NCI-H2107 treated with DMSO at 0.1 percent for 48 hours (cell line): ENCODE data around the gene TMEM135.
"Not testable (repeated sequence)": the region's sequence is repeated elsewhere in the genome, so short reads cannot be mapped to it uniquely, and the experiment has no call there.

ENCODE experiments used
- DNase-seq: peaks from one replicate; lab custom pipeline; 2025; ENCODE audit not compliant: unreplicated experiment; lab: John Stamatoyannopoulos, UW

The TMEM135 gene

DNA sequence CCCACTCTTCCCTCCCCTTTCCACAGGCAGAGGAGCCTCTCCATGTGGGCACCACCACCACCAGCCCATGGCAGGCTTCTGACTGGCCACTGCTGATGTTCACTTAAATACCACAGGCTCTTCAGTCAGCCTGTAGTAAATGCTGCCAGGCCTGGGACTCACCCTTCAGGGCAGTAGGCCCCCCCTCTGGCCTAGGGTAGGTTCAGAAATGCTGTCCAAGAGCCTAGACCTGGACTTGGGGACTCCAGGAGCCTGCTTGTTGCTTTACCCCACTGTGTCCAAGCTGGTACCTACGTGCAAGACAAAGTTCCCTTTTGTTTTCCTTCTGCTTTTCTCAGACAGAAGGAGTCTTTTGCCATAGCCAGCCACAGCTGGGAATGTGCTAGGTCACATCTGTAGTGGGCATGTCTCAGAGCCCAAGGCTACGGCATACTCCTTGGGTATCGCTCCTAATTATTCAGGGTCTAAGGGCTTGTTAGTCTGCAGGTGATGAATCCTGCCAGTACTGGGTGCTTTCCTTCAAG is 38.6 kb downstream of the TMEM135 start:
- DNase-seq, result no peak

DNA sequence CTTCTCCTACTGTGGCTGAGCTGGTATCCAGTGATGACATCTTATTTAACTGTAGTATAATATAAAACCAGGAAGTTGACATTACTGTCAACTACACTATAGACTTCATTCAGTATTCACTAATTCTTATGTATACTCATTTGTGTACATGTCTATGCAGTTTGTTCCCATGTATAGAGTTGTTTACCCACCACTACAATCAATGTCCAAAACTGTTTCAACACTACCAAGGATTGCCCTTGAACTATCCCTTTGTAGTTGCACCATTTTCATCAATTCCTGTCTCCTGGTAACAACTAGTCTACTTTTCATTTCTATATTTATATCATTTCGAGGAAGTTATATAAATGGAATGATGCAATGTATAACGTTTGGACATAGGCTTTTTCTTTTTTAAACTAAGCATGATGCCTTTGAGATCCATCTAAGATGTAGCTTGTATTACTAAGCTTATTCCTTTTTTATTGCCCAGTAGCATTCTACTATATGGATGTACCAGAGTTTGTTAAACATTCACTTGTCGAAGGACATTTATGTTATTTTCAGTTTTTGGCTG is 39.2 kb downstream of the TMEM135 start:
- no peak for DNase-seq

DNA sequence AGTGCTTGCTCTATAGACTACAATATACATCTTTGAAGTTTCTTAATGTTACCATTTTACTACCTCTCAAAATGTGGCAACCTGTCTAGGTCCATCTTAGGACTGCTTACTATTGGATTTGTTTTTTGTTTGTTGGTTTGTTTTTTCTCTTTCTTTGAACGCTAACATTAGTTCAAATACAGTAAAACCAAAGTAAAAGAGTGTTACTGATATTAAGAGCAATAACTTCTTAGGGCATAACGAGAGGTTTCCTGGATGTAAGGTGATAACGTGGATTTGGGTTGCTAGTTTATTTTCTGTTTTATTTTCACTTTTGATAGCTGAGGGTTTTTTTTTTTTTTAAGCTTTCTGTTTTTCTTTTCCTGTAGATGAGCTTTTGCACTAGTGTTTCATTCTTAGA is 43.6 kb downstream of the TMEM135 start:
- DNase-seq, result no peak

DNA sequence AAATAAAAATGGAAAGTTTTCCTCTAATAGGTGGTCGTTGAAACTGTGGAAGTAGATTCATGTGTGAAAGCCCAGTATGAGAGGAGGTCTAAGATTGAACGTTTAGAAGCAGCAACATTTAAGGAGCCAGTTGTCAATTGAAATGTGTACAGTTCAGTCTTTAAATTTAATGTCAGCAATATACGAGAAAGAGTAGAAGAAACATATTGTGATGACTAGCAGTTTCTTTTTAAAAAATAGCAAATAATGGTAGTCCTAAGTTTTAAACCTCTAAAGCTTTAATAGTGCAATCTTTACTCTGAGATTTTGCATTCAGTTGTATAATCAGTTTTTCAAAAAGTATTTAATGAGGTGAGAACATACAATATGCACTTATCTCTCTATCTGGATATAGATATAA is 44.9 kb downstream of the TMEM135 start:
- no peak for DNase-seq

DNA sequence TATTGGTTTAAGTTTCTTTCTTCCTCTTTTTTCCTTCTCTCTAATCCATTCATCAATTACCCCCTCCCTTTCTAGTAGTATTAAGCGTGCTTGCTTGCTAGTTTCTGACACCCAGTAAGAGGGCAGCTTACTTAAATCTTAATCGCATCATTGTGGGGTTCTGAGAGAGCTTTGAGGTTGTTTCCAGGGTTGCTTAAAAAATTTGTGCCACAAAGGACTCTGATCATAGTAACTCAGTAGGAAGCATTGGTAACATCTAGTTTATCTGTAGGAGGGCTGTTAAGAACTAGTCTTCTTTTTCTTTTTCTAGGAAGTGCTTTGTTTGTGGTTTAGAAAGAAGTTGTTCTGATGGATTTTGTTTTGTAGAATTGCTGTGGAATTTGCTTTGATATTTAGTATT is 45.3 kb downstream of the TMEM135 start:
- DNase-seq, result no peak

DNA sequence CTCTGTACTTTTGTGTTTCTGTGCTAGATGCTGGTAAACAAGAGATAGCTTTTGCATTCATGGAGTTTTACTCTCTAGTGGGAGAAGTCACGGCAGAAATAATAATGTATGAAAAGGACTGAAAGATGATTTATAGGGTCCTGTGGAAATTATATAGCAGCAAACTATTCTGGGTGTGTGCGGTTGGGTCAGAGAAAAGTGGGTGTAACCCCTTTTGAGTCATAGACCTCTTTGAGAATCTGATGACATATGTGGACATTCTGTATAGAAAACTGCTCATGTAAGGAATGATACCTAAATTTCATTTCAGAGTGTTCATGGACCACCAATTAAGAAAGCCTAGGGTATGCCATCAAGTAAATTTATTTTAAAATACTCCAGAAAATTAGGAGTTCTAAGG is 54.4 kb downstream of the TMEM135 start:
- no peak for DNase-seq

DNA sequence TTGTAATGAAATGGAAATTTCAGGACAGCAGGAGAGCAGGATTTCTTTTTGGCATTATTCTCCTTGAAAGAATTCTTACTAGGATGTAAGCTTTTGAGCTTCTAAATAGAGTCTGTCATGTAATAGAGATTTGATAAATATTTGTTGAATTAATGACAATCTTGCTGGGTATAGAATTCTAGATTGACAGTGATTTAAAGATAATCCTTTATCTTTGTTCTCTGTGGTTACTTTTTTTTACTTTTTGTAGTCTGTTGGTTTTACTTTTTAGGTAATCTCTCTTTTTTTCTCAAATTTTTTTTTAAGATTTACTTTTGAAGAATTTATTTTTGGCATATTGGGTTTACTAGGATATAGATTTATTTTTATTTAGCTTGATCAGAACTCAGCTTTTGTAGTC is 54.8 kb downstream of the TMEM135 start:
- no peak for DNase-seq

DNA sequence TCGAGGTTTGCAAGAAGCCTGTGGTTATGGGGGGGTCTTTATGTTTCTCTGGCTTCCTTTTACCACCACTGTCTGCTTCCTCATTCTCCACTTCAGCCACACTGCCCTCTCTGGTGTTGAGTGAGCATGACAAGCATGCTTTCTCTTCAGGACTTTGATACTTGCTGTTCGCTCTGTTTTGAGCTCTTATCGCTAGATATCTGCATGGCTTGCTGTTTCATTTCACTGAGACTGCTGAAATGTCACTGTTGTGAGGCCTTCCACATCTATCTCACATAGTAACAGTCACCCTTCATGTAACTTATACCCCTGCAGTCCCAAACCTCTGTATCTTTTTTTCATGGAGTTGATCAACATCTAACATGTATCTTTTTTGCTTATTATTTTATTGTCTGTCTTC is 59.8 kb downstream of the TMEM135 start:
- DNase-seq, result no peak

DNA sequence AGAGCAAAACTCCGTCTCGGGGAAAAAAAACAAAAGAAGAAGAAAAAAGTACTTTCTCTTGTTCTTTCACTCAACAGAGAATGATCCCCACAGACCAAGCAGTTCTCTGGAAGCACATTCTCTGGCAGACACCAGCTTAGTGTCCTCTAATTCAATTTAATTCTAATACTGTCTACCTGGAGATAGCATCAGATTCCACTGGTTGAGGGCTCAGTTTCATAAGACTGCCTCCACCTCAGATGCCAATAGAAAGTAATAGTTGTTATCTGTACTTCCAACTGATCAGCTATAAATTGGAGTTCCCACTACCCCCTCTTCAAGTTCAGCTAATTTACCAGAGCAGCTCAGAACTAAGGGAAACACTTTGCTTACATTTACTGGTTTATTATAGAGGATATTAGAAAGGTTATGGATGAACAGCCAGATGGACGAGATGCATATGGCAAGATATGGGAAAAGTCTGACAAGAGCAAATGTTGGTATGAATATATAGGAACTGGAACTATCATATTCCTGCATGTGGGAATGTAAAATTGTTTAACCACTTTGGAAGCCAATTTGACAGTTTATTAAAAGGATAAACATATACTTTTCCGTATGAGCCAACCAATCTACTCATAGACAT is 64.3 kb downstream of the TMEM135 start:
- DNase-seq, result no peak

DNA sequence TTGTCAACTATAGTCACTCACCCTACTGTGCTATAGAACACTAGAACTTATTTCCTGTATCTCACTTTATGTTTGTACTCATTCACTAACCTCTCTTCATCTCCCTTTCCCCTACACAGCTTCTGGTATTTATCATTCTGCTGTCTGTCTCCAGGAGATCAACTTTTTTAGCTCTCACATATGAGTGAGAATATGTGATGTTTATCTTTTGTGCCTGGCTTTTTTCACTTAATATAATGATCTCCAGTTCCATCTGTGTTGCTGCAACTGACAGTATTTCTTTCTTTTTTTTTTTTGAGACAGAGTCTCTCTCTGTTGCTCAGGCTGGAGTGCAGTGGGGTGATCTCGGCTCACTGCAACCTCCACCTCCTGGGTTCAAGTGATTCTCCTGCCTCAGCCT is 68.1 kb downstream of the TMEM135 start:
- DNase-seq, result not testable (repeated sequence)

DNA sequence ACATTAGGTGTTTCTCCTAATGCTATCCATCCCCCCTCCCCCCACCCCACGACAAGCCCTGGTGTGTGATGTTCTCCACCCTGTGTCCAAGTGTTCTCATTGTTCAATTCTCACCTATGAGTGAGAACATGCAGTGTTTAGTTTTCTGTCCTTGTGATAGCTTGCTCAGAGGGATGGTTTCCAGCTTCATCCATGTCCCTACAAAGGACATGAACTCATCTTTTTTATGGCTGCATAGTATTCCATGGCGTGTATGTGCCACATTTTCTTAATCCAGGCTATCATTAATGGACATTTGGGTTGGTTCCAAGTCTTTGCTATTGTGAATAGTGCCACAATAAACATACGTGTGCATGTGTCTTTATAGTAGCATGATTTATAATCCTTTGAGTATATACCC is 69.6 kb downstream of the TMEM135 start:
- not testable (repeated sequence) for DNase-seq

DNA sequence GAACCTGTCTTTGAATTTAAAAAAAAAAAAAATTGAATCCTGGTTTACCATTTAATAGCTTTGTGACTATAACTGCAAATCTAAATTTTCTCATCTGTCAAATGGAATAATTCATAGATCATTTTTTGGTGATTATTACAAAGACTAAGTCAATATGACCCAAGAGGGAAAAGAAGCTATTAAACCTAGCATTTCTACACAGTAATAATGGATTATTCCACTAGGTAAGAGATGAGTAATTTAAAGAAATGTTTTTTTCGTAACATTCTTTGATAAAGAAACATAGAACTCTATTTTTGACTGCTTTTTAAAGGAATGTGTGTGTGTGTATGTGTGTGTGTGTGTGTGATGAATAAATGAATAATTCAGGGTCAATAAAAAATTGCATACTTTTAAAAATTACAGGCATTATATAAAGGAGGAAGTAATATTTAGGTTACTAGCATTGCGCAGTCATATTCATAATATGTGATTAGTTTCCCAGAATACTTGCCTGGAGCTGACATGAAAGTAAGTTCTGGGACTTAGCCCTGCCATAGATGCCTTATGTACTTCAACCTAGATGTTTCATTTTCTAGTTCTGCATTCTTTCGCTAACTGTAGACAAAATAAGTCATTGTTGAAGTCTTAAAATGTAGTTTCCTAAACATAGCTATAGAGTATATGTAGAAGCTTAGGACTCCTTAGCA is 72.9 kb downstream of the TMEM135 start:
- DNase-seq, result no peak

DNA sequence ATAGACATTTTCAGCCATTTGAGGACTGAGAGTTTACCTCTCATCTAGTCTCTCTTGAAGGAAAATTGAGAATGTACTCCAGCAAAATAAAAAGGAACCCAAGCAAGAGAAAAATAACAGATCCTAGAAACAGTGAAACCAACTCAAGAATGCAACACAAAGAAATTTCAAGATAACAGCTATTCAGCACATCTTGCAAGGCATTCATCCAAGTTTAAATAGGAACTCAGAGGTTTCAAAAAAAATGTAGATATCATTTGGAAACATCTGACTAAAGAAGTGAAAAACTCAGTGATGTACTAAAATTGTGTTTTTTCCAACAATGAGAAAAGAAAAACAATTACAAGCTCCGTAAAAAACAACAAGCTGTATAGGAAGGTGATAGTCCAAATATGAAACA is 76.4 kb downstream of the TMEM135 start:
- DNase-seq, result no peak

DNA sequence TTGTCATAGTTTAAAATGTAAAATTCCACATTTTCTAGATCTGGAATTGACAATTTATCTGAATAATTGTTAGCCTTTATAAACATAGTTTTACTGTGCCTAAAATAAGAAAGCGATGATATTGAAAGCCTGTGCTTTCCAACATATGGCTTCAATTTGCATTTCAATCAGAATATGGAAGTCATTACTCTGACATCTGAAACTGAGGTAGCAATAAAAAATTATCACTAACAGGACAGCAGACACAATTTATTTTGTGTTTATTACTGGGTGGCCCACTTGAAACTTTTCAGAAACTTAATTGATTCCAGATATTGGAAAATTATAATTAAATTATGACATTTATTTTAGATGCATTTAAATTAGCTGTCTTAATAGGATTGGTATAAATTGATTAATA is 78.5 kb downstream of the TMEM135 start:
- no peak for DNase-seq

DNA sequence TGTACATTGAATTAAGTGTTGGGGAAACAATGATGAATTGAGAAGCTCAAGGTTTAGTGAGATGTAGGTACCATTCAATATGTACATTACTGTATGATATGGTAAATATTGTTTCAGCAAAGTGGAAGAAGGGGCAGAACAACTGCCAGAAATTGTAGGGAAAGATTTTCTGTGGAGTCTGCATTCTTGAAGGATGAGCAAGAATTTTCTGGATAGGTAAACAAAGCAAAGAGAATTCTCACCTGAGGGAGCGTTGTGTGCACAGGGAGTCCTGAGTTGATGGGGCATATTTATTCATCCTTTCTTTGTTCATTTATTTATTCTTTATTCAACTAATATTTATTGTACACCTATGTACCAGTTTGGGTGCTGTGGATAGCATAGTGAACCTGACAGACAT is 83.2 kb downstream of the TMEM135 start:
- DNase-seq, result no peak

DNA sequence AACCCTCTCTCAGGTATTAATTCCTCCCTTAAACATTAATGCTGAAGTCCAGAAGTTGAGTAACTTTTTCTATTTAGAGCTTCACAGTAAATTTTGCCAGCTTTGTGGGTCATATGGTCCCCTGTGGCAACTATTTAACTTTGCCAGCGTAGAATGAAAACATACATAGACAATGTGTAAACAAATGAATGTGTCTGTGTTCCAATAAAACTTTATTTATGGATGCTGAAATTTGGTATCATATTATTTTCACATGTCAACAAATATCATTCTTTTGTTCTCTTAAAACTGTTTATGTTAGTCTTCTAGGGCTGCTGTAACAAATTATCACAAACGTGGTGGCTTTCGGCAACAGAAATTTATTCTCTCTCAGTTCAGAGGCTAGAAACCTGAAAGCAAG is 85.1 kb downstream of the TMEM135 start:
- DNase-seq, result no peak

DNA sequence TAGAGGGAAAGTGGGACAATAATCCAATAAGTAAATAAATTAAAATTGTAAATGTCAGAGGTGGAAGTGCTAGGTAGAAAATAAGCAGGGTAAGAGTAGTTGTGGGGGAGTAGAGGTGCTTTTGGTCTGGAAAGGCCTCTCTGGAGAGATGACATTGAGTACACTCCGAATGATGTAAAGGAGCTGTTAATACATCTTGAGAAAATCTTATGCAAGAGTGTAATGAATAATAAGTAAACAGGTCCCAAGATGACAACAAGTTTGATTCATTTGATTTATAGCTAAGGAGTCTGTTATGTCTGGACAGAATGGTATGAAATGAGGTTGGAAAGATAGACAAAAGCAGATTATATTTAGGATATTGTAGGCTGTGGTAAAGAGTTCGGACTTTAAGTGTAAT is 87.5 kb downstream of the TMEM135 start:
- no peak for DNase-seq

DNA sequence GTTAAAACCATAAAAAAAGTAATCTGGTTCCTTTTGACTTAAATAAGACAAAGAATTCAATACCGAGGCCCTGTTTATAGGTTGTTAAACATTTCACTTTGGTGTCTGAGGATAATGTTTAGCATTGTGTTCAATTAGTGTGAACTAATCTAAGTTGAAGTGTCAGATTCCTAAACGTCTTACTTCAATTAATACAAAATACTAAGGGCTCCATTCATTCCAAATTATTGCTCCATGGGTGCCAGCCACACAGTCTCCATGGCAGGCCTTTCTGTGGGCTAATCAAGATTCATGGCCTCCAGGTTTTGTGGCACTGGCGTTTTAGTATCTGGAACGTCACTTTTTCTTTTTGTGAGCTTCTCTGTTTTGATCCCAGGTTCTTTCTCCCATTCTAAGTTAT is 89.4 kb downstream of the TMEM135 start:
- no peak for DNase-seq

DNA sequence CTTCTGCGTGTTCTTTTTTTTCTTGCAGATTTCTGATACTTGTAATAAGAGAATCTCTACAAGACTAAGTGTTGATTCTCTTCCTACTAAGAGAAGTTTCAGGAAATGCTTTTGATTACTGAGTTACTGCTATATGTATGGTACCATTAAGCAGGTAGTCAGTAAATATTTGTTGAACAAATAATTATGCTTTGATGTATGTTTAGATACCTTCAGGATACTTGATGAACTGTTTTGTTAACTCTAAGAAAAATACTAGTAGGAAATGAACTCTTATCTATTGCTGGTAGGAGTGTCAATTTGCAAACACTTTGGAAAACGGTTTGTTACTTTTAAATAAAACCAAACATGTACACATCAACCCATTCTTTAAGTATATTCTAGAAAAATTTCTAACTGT is 90.6 kb downstream of the TMEM135 start:
- DNase-seq, result no peak

DNA sequence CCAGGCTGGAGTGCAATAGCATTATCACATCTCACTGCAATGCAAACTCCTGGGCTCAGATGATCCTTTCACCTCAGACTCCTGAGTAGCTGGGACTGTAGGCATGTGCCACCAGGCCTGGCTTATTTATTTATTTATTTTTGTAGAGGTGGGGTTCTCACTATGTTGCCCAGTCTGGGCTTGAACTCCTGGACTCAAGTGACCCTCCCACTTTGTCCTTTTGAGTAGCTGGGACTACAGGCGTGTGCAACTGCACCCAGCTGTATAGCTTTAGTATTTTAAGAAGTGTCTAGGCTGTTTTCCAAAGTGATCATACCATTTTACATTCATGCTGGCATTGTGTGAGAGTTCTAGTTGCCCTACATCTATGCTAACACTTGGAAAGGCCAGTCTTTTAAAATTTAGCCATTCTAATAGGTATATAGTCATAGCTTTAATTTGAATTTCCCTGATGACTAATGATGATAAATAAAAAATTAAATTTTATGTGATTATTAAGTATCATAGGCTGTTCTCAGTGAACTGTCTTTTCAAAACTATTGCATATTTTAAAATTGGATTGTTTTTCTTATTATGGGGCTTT is 96.9 kb downstream of the TMEM135 start:
- no peak for DNase-seq

DNA sequence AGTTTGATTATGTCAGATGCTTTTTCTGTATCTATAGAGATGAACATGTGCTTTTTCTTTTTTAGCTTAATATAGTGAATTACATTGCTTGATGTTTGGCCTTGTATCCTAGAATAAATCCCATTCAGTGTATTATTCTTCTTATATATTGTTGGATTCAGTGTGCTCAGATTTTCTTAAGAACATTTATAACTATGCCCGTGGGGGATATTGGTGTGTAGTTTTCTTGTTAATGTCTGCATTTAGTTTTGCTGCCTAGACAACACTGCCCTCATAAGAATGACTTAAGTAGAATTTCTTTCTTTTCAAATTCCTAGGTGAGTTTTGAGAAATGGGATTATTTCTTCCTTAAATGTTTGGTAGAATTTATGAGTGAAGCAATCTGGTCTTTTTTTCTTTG is 98.5 kb downstream of the TMEM135 start:
- no peak for DNase-seq

DNA sequence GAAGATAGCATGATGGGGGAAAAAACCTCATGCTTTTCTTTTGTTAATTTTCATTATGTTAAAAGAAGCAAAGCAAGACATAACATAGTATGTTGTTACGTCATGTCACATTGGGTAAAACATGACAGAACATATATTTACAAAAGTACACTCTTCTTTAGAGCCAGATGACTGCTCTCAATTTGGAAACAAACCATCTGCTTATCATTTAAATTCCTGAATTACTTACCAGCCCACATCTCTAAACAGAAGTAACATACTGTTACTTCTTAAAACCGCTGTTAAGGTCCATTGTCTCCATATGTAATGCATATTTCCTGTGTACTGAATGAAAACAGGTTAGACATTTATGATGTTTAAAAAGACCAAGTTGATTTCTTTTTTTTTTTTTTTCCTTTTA is 100.0 kb downstream of the TMEM135 start:
- no peak for DNase-seq
